Trophoblast cell (in vitro differentiated cells and primary cell): ENCODE data around the gene GRAMD1C.

Experiments
- DNase-seq, 2 donors: peaks; one replicate each; pipeline ENCODE4 v3.0.0-alpha.2; 2016
- H2AFZ ChIP-seq: 2 replicates; pipeline ENCODE4 v1.6.1; 2013; ENCODE audit warnings: low read length, moderate library complexity, mild to moderate bottlenecking; ENCODE audit not compliant: insufficient read depth, poor library complexity
- H2AK5ac ChIP-seq: 2 replicates; pipeline ENCODE4 v1.6.1; 2013; ENCODE audit warnings: mild to moderate bottlenecking, low read length
- H2BK120ac ChIP-seq: 2 replicates; pipeline ENCODE4 v1.6.1; 2013; ENCODE audit warnings: low read length, mild to moderate bottlenecking, moderate library complexity; ENCODE audit not compliant: insufficient read depth, poor library complexity
- H2BK12ac ChIP-seq: 2 replicates; pipeline ENCODE4 v1.6.1; 2013; ENCODE audit warnings: mild to moderate bottlenecking, low read length, moderate library complexity
- H2BK5ac ChIP-seq: 2 replicates; pipeline ENCODE4 v1.6.1; 2013; ENCODE audit warnings: low read length, low read depth, moderate library complexity, mild to moderate bottlenecking; ENCODE audit not compliant: poor library complexity
- H3K14ac ChIP-seq: 2 replicates; pipeline ENCODE4 v1.6.1; 2013; ENCODE audit warnings: mild to moderate bottlenecking, low read length
- H3K18ac ChIP-seq: 2 replicates; pipeline ENCODE4 v1.6.1; 2013; ENCODE audit warnings: mild to moderate bottlenecking, low read length
- H3K23ac ChIP-seq: 2 replicates; pipeline ENCODE4 v1.6.1; 2013; ENCODE audit warnings: low read length
- H3K27ac ChIP-seq: 2 replicates; pipeline ENCODE4 v1.5.1; 2013; ENCODE audit warnings: low read depth, mild to moderate bottlenecking, inconsistent platforms, low read length, moderate library complexity
- H3K27me3 ChIP-seq: 2 replicates; pipeline ENCODE4 v1.6.1; 2013; ENCODE audit warnings: inconsistent platforms, mild to moderate bottlenecking, low read length, moderate library complexity; ENCODE audit not compliant: insufficient read depth
- H3K36me3 ChIP-seq, 2 experiments: 1 replicate in 1 of 2; 2 replicates in 1 of 2; pipeline ENCODE4 v1.6.1; 2013; ENCODE audit warnings: low read length in 2 of 2, mild to moderate bottlenecking in 2 of 2, moderate library complexity in 1 of 2; ENCODE audit not compliant: insufficient read depth in 2 of 2, control insufficient read depth in 1 of 2
- H3K4ac ChIP-seq: 2 replicates; pipeline ENCODE4 v1.6.1; 2013; ENCODE audit warnings: low read depth, mild to moderate bottlenecking, low read length, moderate library complexity
- H3K4me1 ChIP-seq, 2 experiments: 1 replicate in 1 of 2; 2 replicates in 1 of 2; pipeline ENCODE4 v1.6.1; 2013; ENCODE audit warnings: low read length in 2 of 2, mild to moderate bottlenecking in 2 of 2, moderate library complexity in 1 of 2; ENCODE audit not compliant: insufficient read depth in 2 of 2, control insufficient read depth in 1 of 2
- H3K4me2 ChIP-seq: 2 replicates; pipeline ENCODE4 v1.6.1; 2013; ENCODE audit warnings: inconsistent platforms, mild to moderate bottlenecking, low read length, moderate library complexity
- H3K4me3 ChIP-seq: 2 replicates; pipeline ENCODE4 v1.5.1; 2013; ENCODE audit warnings: mild to moderate bottlenecking, low read depth, low read length, inconsistent platforms
- H3K79me1 ChIP-seq: one replicate; pipeline ENCODE4 v1.6.1; 2013; ENCODE audit warnings: low read length
- H3K79me2 ChIP-seq: 2 replicates; pipeline ENCODE4 v1.6.1; 2013; ENCODE audit warnings: low read length, mild to moderate bottlenecking; ENCODE audit not compliant: control insufficient read depth, insufficient read depth, poor library complexity
- H3K9ac ChIP-seq: 2 replicates; pipeline ENCODE4 v1.6.1; 2013; ENCODE audit warnings: mild to moderate bottlenecking, low read length
- H3K9me3 ChIP-seq: 2 replicates; pipeline ENCODE4 v1.6.1; 2013; ENCODE audit warnings: low read depth, mild to moderate bottlenecking, control low read depth, inconsistent platforms, low read length; ENCODE audit not compliant: insufficient read depth
- H4K12ac ChIP-seq: 2 replicates; pipeline ENCODE4 v1.6.1; 2013; ENCODE audit warnings: low read depth, mild to moderate bottlenecking, low read length, moderate library complexity
- H4K8ac ChIP-seq: 2 replicates; pipeline ENCODE4 v1.6.1; 2013; ENCODE audit warnings: low read depth, mild to moderate bottlenecking, low read length, moderate library complexity
- H4K91ac ChIP-seq: one replicate; pipeline ENCODE4 v1.6.1; 2013; ENCODE audit warnings: low read depth, mild to moderate bottlenecking, low read length, moderate library complexity
- WGBS: extraction: QIAGEN DNeasy Blood & Tissue Kit; methylation state at CpG from one replicate; pipeline ENCODE4 v1.1.7; 2013; ENCODE audit warnings: missing lambda C conversion rate; ENCODE audit not compliant: insufficient read length, insufficient coverage; ENCODE audit errors: extremely low coverage; 5-methylcytosine and 5-hydroxymethylcytosine counted together

GRAMD1C gene

DNA sequence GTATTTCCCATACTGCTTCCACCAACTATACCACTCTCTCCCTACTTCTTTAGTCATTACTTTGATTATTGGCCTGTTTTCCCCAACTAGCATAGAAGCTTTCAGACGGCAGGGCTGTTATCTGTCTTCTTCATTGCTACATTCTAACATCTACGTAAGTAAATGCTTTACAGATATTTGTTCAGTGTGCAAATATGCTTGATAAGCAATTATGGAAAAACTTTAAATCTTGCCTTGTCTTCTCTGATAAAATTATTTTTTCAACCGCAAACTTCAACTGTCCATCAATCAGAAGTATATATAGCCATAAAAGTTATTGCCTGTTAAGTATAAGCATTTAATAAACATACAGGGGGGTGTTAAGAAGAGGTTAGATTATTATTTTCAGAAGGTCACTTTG is 145.0 kb downstream of the GRAMD1C start:
- H4K91ac ChIP-seq, result no peak overlapping the region
- H4K12ac ChIP-seq, result no peak overlapping the region
- no peaks in the 10 kb centered on the region for H3K79me2 ChIP-seq
- no peak overlapping the region for H3K4me2 ChIP-seq
- no CpG with 5 or more reads among the region's 3 CpGs for WGBS
- no peak overlapping the region for H3K18ac ChIP-seq
- H3K27me3 ChIP-seq, result no peaks in the 10 kb centered on the region
- H3K4me1 ChIP-seq, result no peaks in the 10 kb centered on the region
- H3K36me3 ChIP-seq, result no peaks in the 10 kb centered on the region
- H3K23ac ChIP-seq, result no peak overlapping the region
- no peak overlapping the region for H2BK12ac ChIP-seq
- no peak overlapping the region for H2AFZ ChIP-seq
- H2BK120ac ChIP-seq, result no peak overlapping the region
- no peak overlapping the region for H3K27ac ChIP-seq
- H4K8ac ChIP-seq, result no peak overlapping the region
- H3K14ac ChIP-seq, result no peak overlapping the region
- no peak overlapping the region for H3K9ac ChIP-seq
- no peak overlapping the region for H2BK5ac ChIP-seq
- DNase-seq, result no peak
- no peak overlapping the region for H3K4me3 ChIP-seq
- no peak overlapping the region for H2AK5ac ChIP-seq
- H3K9me3 ChIP-seq, result no peaks in the 10 kb centered on the region
- no peaks in the 10 kb centered on the region for H3K79me1 ChIP-seq
- no peak overlapping the region for H3K4ac ChIP-seq

DNA sequence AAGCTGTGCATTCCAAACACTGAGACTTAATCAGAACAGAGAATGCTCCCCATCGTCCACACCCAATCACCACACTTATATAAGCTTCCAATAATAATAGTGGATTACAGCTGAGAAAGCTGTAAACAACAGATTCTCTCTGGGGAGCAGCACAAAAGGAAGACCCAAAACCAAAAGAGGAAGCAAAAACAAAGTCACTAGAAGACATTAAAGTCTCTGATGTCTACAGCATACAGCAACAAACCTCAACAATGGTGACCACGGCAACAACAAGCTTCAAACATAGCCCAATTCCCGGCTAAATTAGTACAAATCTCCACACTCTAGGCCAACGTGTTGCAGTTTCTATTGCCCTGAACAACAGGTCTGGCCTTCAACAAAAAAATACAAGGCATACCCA is 147.0 kb downstream of the GRAMD1C start:
- Histone ChIP-seq H3K36me3 (no peaks in the 10 kb centered on the region), H4K8ac (no peak overlapping the region), H2AK5ac (no peak overlapping the region)

More for the DNA sequence above, 147.0 kb downstream of the GRAMD1C start:
- H3K23ac ChIP-seq, result no peak overlapping the region
- no peaks in the 10 kb centered on the region for H3K9me3 ChIP-seq
- H3K14ac ChIP-seq, result no peak overlapping the region
- H3K4me1 ChIP-seq, result no peaks in the 10 kb centered on the region
- H3K27ac ChIP-seq, result no peak overlapping the region
- H3K4me2 ChIP-seq, result no peak overlapping the region
- H4K12ac ChIP-seq, result no peak overlapping the region
- H4K91ac ChIP-seq, result no peak overlapping the region
- H3K79me2 ChIP-seq, result no peaks in the 10 kb centered on the region
- no peaks in the 10 kb centered on the region for H3K79me1 ChIP-seq
- H3K18ac ChIP-seq, result no peak overlapping the region
- H3K9ac ChIP-seq, result no peak overlapping the region
- H2BK120ac ChIP-seq, result no peak overlapping the region
- no peak overlapping the region for H2BK12ac ChIP-seq
- no peak overlapping the region for H3K4me3 ChIP-seq
- no peaks in the 10 kb centered on the region for H3K27me3 ChIP-seq
- H2BK5ac ChIP-seq, result no peak overlapping the region
- no CpG with 5 or more reads among the region's 4 CpGs for WGBS
- no peak overlapping the region for H3K4ac ChIP-seq
- H2AFZ ChIP-seq, result no peak overlapping the region
- DNase-seq, result no peak
